K562 (cell line): Measurements from ENCODE around the gene PRR15L. TPM values are rescaled to one million over a fixed set of nuclear protein-coding genes. Genes with fewer than 3 reads are reported as not detected.

Experiments used
- CCAR2 ChIP-seq: fragments of 200-400 bp; formaldehyde crosslinking; IDR thresholded peaks from 2 replicates; pipeline ENCODE4 v1.6.1; 2017; ENCODE audit warnings: mild to moderate bottlenecking, low read depth, low read length
- CHCHD3 ChIP-seq: fragments of 250-450 bp; sonication (Bioruptor Pico); IDR thresholded peaks from 2 replicates; pipeline ENCODE4 v2.1.2; 2022; ENCODE audit warnings: mild to moderate bottlenecking
- CREB3 ChIP-seq: fragments of 450-650 bp; conservative IDR thresholded peaks from 2 replicates; pipeline ENCODE4 v1.6.1; 2016; ENCODE audit warnings: missing genetic modification characterization, low read depth, mild to moderate bottlenecking, missing compliant biosample characterization, moderate library complexity
- CSDE1 ChIP-seq, 2 experiments: fragments of 450-650 bp; IDR thresholded peaks; 2 replicates each; pipeline ENCODE4 v1.6.1; 2016; ENCODE audit warnings: mild to moderate bottlenecking in 1 of 2
- E4F1 ChIP-seq: fragments of 250-450 bp; sonication (Bioruptor Pico); IDR thresholded peaks from 2 replicates; pipeline ENCODE4 v1.5.0; 2021; ENCODE audit warnings: mild to moderate bottlenecking, borderline replicate concordance
- MITF ChIP-seq: IDR thresholded peaks from 2 replicates; pipeline ENCODE4 v1.6.1; 2014; ENCODE audit warnings: antibody characterized with exemption
- SIN3A ChIP-seq, 2 experiments: fragments of 150-350 bp in 1 of 2; IDR thresholded peaks; 2 replicates each; pipeline ENCODE4 v1.6.1; 2011 to 2016; ENCODE audit warnings: borderline replicate concordance in 2 of 2, low read depth in 2 of 2, low read length in 2 of 2, mild to moderate bottlenecking in 2 of 2, moderate library complexity in 2 of 2; ENCODE audit not compliant: control insufficient read depth in 1 of 2
- SMARCC2 ChIP-seq: fragments of 450-650 bp; IDR thresholded peaks from 2 replicates; pipeline ENCODE4 v1.6.1; 2017; ENCODE audit warnings: antibody characterized with exemption, moderate library complexity, mild to moderate bottlenecking, low read depth
- STAT6 ChIP-seq: sonication (generic); formaldehyde crosslinking; IDR thresholded peaks from 2 replicates; pipeline ENCODE4 v1.8.1; 2023; ENCODE audit warnings: mild to moderate bottlenecking, missing genetic modification reagents
- TAF7 ChIP-seq: fragments of 450-650 bp; IDR thresholded peaks from 2 replicates; pipeline ENCODE4 v1.6.1; 2016; ENCODE audit warnings: missing genetic modification characterization, missing compliant biosample characterization
- ZBTB1 ChIP-seq: sonication (generic); formaldehyde crosslinking; IDR thresholded peaks from 2 replicates; pipeline ENCODE4 v1.8.1; 2023; ENCODE audit warnings: missing genetic modification reagents, low read depth, mild to moderate bottlenecking, borderline replicate concordance
- ZNF217 ChIP-seq: sonication (generic); formaldehyde crosslinking; IDR thresholded peaks from 2 replicates; pipeline ENCODE4 v1.8.0; 2022; ENCODE audit warnings: mild to moderate bottlenecking, missing genetic modification reagents
- ZNF384 ChIP-seq: IDR thresholded peaks from 2 replicates; pipeline ENCODE4 v1.6.1; 2012; ENCODE audit warnings: low read depth, low read length, improper control_type of control experiment
- ZNF707 ChIP-seq: fragments of 250-450 bp; sonication (Bioruptor Pico); conservative IDR thresholded peaks from 2 replicates; pipeline ENCODE4 v1.8.0; 2022; ENCODE audit warnings: inconsistent platforms, mild to moderate bottlenecking, moderate library complexity
- polyA plus RNA-seq, 8 experiments: library from polyadenylated mRNA; depleted of rRNA in 4 of 8; stranded (reverse) in 5 of 8; unstranded in 3 of 8; fragments of >200 nt; fragmentation: Nextera tagmentation in 2 of 8; fragmentation: Illumina TruSeq in 1 of 8; extraction: Ambion mirVana in 2 of 8; extraction: Trizol in 1 of 8; gene quantifications; 2 replicates each; pipeline versions ENCODE4 v1.2.1 to v1.2.3, GENCODE V29; 2011 to 2014; ENCODE audit warnings: inconsistent platforms in 1 of 8, missing spikeins in 1 of 8
- total RNA-seq, 7 experiments: library from RNA; depleted of rRNA in 6 of 7; stranded (reverse); fragments of >200 nt in 6 of 7; fragmentation: Illumina TruSeq in 2 of 7; extraction: Trizol in 2 of 7; gene quantifications; 2 replicates each; pipeline versions ENCODE4 v1.2.1 to v1.2.3, GENCODE V29; 2011 to 2021; ENCODE audit warnings: low replicate concordance in 1 of 7
- TF ChIP-seq, protein P1 (sequence below): fragments of 450-650 bp; IDR thresholded peaks from 2 replicates; pipeline ENCODE4 v1.6.1; 2016
- TF ChIP-seq, protein P2 (sequence below): fragments of 250-450 bp; sonication (Bioruptor Pico); IDR thresholded peaks from 2 replicates; pipeline ENCODE4 v1.8.0; 2021; ENCODE audit warnings: moderate library complexity, mild to moderate bottlenecking, inconsistent platforms

PRR15L gene
- total and polyA plus RNA-seq, 9 of the 15 experiments (the other 6 are each of a cell fraction or from before 2014, with no cell fraction given), result 0.03 TPM; not detected in 8

GRCh38 chr17:47970725-47971499 is 13.2 kb upstream of the PRR15L start, which contains the start of gene CDK5RAP3 (continued):
- TF ChIP-seq, protein P1, sequence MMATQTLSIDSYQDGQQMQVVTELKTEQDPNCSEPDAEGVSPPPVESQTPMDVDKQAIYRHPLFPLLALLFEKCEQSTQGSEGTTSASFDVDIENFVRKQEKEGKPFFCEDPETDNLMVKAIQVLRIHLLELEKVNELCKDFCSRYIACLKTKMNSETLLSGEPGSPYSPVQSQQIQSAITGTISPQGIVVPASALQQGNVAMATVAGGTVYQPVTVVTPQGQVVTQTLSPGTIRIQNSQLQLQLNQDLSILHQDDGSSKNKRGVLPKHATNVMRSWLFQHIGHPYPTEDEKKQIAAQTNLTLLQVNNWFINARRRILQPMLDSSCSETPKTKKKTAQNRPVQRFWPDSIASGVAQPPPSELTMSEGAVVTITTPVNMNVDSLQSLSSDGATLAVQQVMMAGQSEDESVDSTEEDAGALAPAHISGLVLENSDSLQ, result peak; percentile 90
- TF ChIP-seq ZNF217 (no peak), STAT6 (CRISPR knock-in tag) (no peak), E4F1 (no peak), CCAR2 (no peak), ZNF384 (no peak), CREB3 (0 out of 2 replicates have a peak, but pooled peaks have one; percentile 69), ZBTB1 (CRISPR knock-in tag) (peak; percentile 75; the same call in 1 of the 2 replicates), ZNF707 (CRISPR knock-in tag) (no peak), SMARCC2 (no peak), TAF7 (tag) (peak; percentile 57; the same call in 1 of the 2 replicates), SIN3A (IDR thresholded peaks at IDR 0.05; ENCODE audit: borderline replicate concordance in 2 of 2, control insufficient read depth in 1 of 2, low read depth in 2 of 2, low read length in 2 of 2) (peak in 1 of 2 experiments; percentile 54; a peak in 1 of 4 replicates), MITF (no peak; the same call in 1 of the 2 replicates), CHCHD3 (CRISPR knock-in tag) (no peak), CSDE1 (IDR thresholded peaks at IDR 0.05) (no peak)
- TF ChIP-seq, protein P2, sequence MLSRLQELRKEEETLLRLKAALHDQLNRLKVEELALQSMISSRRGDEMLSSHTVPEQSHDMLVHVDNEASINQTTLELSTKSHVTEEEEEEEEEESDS (CRISPR knock-in tag), result no peak
